Stimulated activated CD4-positive, alpha-beta T cell treated with anti-CD3 and anti-CD28 coated beads, Interleukin-4, amount 100 ng/mL, for 24 hours (primary cell): ENCODE data around the gene PPM1N.

ENCODE experiments used
- DNase-seq: peaks from one replicate; pipeline ENCODE4 v3.0.0-alpha.2; 2020

The PPM1N gene

GRCh38 chr19:45498411-45499195, at the start of gene PPM1N:
Gene PPM1N (plus strand): TSS chr19:45498443. CDS start chr19:45498473, 30 bp downstream.
- peak; percentile 55 for DNase-seq

- DNase-seq, result no peak
Measured at GRCh38 chr19:45448887-45449299, 49.4 kb upstream of the PPM1N start.

- DNase-seq, result no peak
Measured at GRCh38 chr19:45450012-45450333, 48.3 kb upstream of the PPM1N start.

- peak; percentile 56 for DNase-seq
Measured at GRCh38 chr19:45451131-45451849, 47.0 kb upstream of the PPM1N start.

- DNase-seq, result no peak
Measured at GRCh38 chr19:45451850-45452387, 46.3 kb upstream of the PPM1N start.

- DNase-seq, result peak; percentile 52
Measured at GRCh38 chr19:45455707-45456499, 42.3 kb upstream of the PPM1N start.

GRCh38 chr19:45456500-45456815, 41.8 kb upstream of the PPM1N start:
- no peak for DNase-seq

- no peak for DNase-seq
Measured at GRCh38 chr19:45457776-45458175, 40.5 kb upstream of the PPM1N start.

- no peak for DNase-seq
Measured at GRCh38 chr19:45460807-45461347, 37.4 kb upstream of the PPM1N start.

- no peak for DNase-seq
Measured at GRCh38 chr19:45462174-45462573, 36.1 kb upstream of the PPM1N start.

GRCh38 chr19:45463241-45463640, 35.0 kb upstream of the PPM1N start:
- no peak for DNase-seq

GRCh38 chr19:45464274-45464673, 34.0 kb upstream of the PPM1N start:
- no peak for DNase-seq

GRCh38 chr19:45464852-45465441, 33.3 kb upstream of the PPM1N start:
- no peak for DNase-seq

GRCh38 chr19:45467115-45467455, 31.2 kb upstream of the PPM1N start:
- no peak for DNase-seq

GRCh38 chr19:45467456-45468158, 30.6 kb upstream of the PPM1N start, which contains the start of gene FOSB:
Gene FOSB (plus strand): TSS chr19:45467996. CDS start chr19:45468587, 591 bp downstream.
- DNase-seq, result peak; percentile 93

- peak; percentile 39 for DNase-seq
Measured at GRCh38 chr19:45468159-45468651, 30.0 kb upstream of the PPM1N start.

- DNase-seq, result no peak
Measured at GRCh38 chr19:45468803-45469131, 29.5 kb upstream of the PPM1N start.

GRCh38 chr19:45469132-45469944, 28.9 kb upstream of the PPM1N start:
- DNase-seq, result peak; percentile 94

GRCh38 chr19:45469945-45470761, 28.1 kb upstream of the PPM1N start:
- peak; percentile 39 for DNase-seq

- DNase-seq, result no peak
Measured at GRCh38 chr19:45470762-45471081, 27.5 kb upstream of the PPM1N start.
